GM04504 (cell line): Measurements from ENCODE around the gene MAGI1.
"Not testable (repeated sequence)": the region's sequence is repeated elsewhere in the genome, so short reads cannot be mapped to it uniquely, and the experiment has no call there.

Experiments used
- DNase-seq: peaks from one replicate; pipeline ENCODE4 v3.0.0-alpha.2; 2012; ENCODE audit warnings: low read depth

Gene MAGI1

GRCh38 chr3:65873869-65874268, 164.8 kb downstream of the MAGI1 start:
- no peak for DNase-seq

- DNase-seq, result no peak
Measured at GRCh38 chr3:65873028-65873427, 165.7 kb downstream of the MAGI1 start.

GRCh38 chr3:65871305-65872141, 167.2 kb downstream of the MAGI1 start:
- DNase-seq, result no peak

- DNase-seq, result no peak
Measured at GRCh38 chr3:65869798-65870197, 168.9 kb downstream of the MAGI1 start.

GRCh38 chr3:65867463-65868210, 171.1 kb downstream of the MAGI1 start:
- no peak for DNase-seq

DNA sequence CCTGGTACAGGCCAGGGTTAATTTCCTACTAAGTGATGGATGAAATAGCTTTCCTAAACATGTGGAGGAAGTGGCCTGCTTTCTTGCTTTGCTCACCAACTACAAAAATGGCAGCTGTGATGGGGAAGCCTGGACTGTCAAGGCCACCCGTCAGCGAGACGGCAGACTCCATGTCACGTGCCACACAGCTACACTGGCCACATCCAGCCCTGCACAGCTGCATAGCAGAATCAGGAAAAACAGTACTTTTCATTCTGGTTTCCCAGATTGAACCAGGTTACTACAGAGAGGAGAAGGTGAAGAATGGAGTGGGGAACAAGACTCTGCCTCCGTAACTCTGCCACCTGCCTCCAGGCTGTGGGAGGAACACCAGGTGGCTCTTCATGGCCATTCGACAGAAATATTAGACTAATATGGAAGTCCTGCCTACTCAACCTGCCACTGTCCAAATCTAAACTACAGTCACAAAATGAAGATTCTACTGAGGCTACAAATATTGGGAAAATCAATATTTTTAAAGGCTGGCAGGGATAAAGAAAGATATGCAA, 174.3 kb downstream of the MAGI1 start:
- no peak for DNase-seq

DNA sequence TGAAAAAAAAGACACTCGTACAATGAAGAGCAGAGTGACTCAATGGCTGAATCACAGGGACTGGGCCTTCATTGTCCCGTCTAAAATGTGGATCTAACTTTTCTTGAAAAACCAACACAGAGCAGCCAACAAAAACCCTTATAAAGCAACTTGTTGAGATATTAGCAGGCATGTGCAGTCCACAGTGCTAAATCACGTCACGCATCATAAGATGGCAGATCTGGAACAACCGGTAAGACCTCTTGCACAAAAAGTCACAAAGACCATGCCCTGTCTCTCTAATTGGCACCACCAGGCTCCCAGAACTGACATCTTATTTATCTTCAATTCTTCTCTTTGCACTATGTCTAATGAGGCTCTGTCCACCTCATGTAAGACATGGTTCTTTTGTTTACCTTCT, 177.0 kb downstream of the MAGI1 start:
- no peak for DNase-seq

DNA sequence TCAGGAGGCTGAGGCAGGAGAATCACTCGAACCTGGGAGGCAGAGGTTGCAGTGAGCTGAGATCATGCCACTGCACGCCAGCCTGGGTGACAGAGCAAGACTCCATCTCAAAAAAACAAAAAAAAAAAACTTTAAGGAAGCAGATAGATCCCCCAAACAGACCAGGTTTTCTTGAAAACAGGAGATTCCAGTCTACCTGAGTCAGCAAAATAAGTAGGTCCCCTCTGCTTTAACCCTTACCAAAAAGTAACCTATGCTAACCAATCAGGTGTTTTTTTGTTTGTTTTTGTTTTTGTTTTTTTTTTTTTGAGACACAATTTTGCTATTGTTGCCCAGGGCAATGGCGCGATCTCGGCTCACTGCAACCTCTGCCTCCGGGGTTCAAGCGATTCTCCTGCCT, 179.1 kb downstream of the MAGI1 start:
- not testable (repeated sequence) for DNase-seq

DNA sequence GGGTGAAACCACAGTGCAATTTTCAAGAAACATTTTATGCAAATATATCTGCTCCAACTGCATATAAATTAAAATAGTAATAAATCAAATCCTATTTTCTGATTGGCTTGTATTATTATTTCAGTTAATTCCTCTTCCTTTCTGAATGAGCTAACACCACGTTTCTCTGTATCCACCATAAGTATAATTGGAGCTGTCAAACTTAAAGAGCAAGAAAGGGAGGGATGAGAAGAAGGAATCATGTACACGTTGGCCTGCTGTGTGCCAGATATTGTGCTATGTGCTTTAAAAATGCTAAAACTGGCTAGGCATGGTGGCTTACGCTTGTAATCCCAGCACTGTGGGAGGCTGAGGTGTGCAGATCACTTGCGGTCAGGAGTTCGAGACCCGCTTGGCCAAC, 180.0 kb downstream of the MAGI1 start:
- DNase-seq, result no peak

- no peak for DNase-seq
Measured at GRCh38 chr3:65857327-65857726, 181.4 kb downstream of the MAGI1 start.

GRCh38 chr3:65856907-65857306, 181.8 kb downstream of the MAGI1 start:
- DNase-seq, result no peak

GRCh38 chr3:65855370-65856100, 183.2 kb downstream of the MAGI1 start:
- no peak for DNase-seq

DNA sequence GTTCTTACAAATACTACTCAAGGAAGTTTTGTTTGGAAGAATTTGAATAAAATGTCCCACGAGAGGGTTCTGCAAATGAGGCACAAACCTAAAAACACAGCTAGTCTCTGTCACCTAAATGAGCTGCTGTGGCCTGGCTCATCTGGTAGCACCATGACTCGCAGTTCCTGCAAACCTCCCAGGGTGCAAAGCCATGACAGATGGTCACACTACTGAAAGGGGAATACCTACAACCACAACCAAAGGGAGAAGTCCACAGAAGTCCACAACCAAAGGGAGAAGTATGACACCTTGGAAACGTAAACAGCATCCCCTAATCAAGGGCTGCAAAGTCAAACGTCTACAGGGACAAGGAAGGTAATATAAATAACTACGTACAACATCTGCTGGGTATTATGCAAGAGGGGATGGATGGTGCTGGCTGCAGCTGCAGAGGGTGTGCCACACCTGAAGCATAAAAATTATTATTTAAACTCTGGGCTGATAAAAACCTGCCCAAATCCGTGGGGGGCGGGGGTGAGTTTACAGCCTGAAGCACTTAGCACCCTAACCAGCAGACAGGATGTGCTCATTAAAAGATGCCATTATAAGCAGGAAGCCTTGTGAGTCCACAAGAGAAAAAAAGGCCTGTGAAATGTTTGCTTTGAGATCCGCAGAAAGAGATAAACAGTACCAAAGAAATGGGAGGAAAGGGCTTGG, 184.0 kb downstream of the MAGI1 start:
- DNase-seq, result no peak

DNA sequence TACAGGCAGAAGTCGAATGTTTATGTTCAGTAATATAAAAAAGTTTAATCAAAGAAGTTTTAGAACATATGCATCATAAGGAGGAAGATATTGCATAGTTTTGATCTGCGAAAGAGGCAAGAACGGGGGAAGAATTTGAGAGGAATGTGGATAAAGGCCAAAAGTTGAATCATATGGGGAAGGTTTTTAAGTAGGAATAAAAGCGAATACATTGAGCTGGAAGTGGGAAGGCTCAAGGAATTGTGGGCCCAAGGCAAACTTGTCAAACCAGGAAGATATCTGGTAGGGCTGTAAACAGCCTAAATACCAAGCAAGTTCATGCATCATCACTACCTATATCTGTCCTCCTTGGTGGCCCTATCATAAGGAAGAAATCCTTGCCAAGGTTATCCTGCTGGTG, 186.9 kb downstream of the MAGI1 start:
- DNase-seq, result no peak

- no peak for DNase-seq
Measured at GRCh38 chr3:65850261-65850660, 188.5 kb downstream of the MAGI1 start.

- no peak for DNase-seq
Measured at GRCh38 chr3:65848024-65848423, 190.7 kb downstream of the MAGI1 start.

DNA sequence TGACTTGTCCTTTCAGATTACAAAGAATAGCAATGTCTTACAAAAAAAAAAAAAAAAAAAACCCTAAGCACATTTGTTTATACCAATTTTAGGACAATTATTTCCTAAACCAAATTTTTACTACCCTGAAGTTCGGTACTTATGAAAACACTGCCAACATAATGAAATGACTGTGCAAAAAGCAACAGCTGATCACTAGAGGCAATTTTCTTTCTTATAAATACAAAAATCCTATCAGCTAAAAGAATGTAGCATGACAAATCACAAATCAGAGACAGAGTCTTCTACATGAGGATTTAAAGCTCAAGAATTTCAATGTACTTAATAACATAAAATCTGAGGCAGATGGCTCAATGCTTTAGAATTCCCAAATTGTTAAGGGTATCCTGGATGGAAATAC, 191.8 kb downstream of the MAGI1 start:
- no peak for DNase-seq

DNA sequence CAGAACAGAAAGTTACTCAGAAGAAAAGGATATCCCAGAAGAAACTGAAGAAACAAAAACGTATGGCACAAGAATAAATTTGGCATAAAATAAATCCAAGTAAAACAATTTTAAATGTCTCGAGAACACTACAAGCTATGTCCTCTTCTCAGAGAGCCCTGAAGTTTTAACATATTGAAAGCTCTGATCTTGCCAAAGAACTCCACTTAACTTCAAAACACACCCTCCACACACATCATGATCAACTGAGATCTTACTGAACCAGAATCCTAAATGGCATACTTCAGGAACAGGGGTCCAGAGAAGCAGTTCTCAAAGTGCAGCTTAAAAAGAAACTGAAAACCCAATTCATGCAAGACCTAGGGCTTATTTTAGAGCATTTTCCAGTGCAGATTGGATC, 194.3 kb downstream of the MAGI1 start:
- DNase-seq, result no peak

- DNase-seq, result no peak
Measured at GRCh38 chr3:65843732-65844131, 195.0 kb downstream of the MAGI1 start.

- no peak for DNase-seq
Measured at GRCh38 chr3:65837604-65838003, 201.1 kb downstream of the MAGI1 start.

- DNase-seq, result no peak
Measured at GRCh38 chr3:65836047-65836446, 202.7 kb downstream of the MAGI1 start.
